ENCODE measurements around the gene DHX57.

- TF ChIP-seq POLR2A (IDR thresholded peaks at IDR 0.05) (no peak), EP300 (IDR thresholded peaks at IDR 0.05) (no peak)
Observed at GRCh38 chr2:38775097-38775920, 100.4 kb downstream of the DHX57 start.
